Ecto neural progenitor cell (in vitro differentiated cells): ENCODE measurements around the gene C6orf62.
"Not testable (repeated sequence)": the region's sequence is repeated elsewhere in the genome, so short reads cannot be mapped to it uniquely, and the experiment has no call there.

Experiments
- DNase-seq: peaks from one replicate; pipeline ENCODE4 v3.0.0-alpha.2; 2018; ENCODE audit warnings: low spot score

Gene C6orf62

DNA sequence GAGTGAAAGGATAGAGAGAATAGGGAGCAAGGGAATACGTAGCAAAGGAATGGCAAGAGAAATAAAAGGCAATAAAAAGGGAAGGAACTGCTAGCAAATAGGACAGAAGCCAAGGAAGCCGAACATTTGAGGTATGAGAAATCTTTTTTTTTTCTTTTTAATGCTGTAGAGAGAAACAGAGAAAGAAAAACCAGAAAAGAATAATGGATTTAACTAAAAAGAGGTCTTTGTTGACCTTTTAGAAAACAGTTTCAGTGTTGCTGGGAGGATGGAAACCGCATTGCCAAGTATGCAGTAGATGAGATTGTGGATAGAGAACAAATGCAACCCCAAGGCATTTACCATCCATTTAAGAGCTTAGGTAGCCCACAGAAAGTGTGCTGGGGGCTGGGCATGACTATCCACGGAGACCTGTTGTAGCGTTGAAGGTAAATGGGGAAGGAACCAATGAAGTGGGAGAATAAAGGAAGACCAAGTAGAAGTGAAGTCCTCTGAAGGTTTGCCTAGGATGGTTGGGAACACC is 23.3 kb upstream of the C6orf62 start:
- no peak for DNase-seq

DNA sequence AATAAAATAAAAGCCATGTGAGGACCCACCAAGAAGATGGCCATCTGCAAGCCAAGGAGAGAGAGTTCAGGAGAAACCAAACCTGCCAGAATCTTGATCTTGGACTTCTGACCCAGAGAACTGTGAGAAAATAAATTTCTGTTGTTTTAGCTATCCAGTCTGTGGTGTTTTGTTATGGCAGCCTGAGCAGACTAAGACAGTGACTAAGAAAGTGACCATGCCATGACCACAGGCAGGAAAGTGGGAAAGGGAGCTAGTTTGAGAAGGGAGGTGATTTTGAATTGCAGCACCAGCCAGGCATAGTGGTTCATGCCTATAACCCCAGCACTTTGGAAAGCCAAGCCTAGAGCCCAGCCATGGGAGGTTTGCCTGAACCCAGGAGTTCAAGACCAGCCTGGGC is 21.9 kb upstream of the C6orf62 start:
- DNase-seq = no peak

DNA sequence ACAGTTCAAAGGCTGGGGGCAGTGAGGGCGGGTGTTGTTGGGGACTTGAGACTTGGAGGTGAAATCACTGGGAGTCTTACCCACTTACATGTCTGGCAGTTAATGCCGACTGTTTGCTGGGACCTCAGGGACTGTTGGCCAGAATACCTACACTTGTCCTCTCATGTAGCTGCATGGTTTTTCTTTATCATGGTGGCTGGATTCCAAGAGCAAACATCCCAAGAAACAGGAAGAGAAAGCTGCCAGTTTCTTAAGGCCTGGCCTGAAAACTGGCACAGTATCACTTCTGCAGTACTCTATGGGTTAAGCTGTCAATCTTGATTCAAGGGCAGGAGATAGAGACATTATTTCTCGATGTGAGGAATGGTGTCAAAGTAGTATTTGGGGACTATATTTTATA is 19.8 kb upstream of the C6orf62 start:
- no peak for DNase-seq

DNA sequence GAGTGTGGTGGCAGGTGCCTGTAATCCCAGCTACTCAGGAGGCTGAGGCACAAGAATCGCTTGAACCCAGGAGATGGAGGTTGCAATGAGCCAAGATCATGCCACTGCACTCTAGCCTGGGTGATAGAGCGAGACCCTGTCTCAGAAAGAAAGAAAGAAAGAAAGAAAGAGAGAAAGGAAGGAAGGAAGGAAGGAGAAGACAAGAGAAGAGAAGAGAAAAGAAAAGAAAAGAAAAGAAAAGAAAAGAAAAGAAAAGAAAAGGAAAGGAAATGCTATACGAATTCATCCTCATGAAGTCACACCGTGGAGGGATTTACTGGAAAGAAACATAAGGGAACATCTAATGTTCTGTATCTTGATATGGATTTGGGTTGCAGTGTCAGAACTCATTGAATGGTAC is 15.8 kb upstream of the C6orf62 start:
- not testable (repeated sequence) for DNase-seq

DNA sequence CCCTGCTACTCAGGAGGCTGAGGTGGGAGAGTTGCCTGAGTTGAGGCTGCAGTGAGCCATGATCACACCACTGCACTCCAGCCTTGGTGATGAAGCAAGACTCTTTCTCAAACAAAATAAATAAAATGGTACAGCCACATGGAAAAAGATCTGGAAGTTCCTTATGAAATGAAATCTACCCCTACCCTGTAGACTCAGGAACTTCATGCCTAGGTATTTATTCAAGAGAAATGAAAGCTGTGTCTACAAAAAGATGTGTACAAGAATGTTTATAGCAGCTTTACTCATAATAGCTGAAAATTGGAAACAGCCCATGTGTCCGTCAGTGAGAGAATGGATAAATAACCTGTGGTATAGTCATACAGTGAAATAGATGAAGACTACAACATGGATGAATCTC is 15.2 kb upstream of the C6orf62 start:
- no peak for DNase-seq

DNA sequence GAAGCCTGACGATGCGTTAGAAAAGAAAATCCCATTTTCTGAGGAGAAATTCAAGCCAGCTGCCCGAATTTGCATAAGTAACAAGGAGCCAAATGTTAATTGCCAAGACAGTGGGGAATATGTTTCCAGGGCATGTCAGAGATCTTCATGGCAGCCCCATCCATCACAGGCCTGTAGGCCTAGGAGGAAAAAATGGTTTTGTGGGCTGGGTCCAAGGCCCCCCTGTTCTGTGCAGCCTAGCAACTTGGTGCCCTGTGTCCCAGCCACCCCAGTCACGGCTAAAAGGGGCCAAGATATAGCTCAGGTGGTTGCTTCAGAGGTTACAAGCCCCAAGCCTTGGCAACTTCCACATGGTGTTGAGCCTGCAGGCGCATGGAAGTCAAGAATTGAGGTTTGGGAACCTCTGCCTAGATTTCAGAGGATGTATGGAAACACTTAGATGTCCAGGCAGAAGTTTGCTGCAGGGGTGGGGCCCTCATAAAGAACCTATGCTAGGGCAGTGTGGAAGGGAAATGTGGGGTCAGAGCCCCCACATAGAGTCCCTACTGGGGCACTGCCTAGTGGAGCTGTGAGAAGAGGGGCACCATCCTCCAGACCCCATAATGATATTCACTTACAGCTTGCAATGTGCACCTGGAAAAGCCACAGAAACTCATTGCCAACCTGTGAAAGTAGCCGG is 12.6 kb upstream of the C6orf62 start:
- DNase-seq = not testable (repeated sequence)

DNA sequence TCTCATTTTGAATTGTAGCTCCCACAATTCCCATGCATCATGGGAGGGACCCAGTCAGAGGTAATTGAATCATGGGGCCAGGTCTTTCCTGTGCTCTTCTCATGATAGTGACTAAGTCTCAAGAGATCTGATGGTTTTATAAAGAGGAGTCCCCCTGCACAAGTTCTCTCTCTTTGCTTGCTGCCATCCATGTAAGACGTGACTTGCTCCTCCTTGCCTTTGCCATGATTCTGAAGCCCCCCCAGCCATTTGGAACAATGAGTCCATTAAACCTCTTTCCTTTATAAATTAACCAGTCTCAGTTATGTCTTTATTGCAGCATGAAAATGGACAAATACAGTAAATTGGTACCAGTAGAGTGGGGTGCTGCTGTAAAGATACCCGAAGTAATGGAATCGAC is 11.7 kb upstream of the C6orf62 start:
- not testable (repeated sequence) for DNase-seq

DNA sequence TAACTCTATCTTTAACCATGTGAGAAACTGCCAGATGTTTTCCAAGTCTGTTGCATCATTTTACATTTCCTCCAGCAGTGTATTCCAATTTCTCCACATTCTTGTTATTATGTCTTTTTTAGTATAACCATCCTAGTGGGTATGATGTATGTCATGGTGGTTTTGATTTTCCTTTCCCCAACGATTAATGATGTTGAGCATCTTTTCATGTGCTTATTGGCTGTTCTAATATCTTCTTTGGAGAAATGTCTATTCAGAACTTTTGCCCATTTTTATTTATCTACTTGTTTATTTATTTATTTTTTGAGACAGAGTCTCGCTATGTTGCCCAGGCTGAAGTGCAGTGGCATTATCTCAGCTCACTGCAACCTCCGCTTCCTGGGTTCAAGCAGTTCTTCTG is 4.3 kb upstream of the C6orf62 start:
- DNase-seq = no peak

DNA sequence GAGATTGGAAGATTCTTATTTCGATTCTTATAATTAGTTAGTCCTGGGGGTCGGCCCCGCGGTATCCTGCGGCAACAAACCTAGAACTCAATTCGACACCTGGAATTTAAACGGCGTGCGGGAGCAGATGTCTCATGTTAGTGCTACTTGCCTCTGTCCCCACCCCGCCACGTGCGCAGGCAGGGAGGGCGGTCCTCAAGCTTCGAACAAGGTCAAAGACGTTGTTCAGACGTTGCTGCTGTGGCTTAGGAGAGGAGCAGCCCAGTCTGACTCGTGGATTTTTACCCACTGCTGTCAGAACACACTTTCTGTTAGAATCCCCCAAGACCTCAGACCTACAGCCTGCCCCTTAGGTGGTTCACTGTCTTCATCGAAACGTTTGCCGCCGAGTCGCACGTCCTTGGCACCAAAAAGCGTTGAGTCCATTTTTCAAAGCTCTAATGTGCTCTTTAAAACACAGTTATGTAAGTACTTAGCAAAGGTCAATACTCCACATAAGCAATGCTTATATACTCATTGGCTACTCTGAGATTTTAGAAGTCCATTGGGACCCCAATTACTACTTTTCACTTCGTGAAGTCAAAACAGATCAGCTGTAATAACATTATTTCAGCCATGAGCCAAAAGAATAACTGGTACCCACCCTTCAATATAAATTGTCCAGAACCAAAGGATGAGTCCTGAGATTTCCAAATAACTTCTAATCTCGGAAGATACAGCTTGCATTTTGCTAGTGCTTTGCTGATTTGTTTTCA is 2.7 kb upstream of the C6orf62 start:
- DNase-seq = no peak

DNA sequence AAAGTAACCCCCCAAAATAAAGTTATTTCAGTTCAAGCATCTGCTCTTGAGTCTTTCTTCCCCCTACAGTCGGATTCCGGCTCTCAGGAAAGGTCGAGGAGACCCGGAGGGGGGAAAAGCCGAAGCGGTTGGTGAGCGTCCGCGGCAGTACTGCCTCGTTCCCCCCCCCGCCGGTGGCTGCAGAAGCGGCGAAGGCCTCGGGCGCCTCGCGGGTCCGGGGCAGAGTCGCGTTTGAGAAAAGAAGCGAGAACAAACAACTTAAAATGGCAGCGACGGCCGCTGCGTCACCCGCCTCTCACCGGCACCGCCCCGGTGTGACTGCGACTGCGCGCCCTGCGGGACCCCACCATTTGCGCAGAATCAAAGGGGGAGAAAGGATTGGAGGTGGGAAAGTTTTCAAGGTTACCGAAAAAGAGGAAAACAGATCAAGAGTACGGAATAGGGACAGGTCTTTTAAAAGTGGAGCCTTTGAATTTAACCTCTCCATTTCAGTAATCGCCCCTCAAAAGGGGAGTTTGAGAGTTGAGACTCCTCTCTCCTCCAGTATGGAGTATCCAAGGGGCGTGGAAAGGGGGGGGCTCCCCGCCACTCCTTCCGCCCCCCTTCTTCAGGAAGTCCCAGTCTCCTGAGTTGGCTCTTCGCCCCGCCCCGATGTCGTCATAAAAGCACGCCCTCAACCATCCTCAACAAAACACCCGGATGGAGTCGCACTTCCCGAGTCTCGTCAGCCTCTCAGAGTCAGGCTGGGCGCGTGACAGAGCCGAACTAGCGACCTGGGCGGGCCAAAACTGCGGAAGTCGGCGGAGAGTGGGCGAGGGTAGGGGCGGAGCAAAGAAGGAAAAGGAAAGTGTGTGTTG is 1.9 kb upstream of the C6orf62 start:
- DNase-seq = peak; percentile 99

DNA sequence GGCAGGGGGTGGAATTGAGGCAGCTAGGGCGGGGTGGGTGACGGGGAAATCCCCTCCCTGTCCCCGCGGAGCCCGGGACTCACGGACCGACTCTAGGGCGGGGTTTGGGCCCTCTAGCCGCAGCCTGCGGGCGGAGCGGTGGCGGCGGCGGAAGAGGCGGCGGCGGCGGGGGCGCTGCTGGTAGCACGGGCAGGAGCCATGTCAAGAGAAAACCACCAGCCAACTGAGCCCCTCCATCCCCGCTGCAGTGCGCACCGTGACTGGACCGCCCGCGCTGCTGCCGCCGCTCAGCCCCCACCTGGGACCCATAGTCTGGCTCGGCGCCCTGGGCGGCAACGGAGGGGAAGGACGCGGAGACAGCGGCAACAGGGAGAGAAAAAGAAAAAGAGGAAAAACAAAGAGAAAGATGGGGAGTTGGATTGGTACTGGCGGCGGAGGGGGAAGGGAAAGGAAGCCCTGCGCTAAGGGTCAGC is 1.2 kb upstream of the C6orf62 start:
- peak; percentile 67 for DNase-seq

DNA sequence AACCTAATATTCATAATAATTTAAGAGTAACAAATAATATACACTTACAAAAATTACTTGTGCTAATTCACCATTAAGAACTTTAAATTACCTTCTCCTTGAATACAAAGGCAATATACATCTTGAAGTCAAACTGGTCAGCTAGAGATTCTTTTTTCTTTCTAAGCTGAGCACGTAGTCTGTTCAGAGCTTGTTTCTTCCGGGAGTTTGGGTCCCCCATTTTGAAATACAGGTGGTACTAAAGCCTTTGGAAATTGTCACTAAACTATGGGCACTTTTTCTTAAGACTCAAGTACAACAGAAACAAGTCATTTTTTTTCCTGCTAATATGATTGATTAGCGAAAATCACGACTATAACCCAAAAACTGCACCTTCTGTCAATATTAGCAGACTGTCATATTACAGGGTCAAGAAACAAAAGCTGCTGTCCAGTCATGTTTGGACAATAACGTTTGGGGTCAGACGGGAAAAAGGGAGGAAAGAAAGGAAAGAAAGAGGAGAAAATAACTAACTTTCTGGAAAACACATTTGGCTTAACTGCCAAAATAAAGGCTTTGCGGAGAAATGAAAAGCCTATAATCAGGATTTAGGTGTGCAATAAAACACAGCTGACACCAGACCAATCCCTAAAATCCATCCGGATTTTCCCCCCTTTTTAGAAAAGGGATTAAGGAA is 367 bp downstream of the C6orf62 start:
- no peak for DNase-seq

DNA sequence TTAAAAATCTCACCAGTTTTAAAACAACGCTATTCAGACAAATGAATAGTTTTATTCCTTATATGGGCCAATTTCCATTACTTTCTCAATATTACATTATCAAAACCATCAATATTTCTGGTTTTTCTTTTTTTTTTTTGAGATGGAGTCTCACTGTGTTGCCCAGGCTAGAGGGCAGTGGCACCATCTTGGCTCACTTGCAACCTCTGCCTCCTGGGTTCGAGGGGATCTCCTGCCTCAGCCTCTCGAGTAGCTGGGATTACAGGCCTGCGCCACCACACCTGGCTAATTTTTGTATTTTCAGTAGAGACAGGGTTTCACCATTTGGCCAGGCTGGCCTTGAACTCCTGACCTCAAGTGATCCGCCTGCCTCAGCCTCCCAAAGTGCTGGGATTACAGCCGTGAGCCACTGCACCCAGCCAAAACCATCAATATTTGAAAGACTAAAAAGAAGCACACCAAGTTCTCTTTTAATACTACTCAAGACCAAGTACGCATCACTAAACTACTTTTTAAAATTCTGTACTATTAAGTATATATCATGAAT is 2.3 kb downstream of the C6orf62 start:
- DNase-seq = not testable (repeated sequence)

DNA sequence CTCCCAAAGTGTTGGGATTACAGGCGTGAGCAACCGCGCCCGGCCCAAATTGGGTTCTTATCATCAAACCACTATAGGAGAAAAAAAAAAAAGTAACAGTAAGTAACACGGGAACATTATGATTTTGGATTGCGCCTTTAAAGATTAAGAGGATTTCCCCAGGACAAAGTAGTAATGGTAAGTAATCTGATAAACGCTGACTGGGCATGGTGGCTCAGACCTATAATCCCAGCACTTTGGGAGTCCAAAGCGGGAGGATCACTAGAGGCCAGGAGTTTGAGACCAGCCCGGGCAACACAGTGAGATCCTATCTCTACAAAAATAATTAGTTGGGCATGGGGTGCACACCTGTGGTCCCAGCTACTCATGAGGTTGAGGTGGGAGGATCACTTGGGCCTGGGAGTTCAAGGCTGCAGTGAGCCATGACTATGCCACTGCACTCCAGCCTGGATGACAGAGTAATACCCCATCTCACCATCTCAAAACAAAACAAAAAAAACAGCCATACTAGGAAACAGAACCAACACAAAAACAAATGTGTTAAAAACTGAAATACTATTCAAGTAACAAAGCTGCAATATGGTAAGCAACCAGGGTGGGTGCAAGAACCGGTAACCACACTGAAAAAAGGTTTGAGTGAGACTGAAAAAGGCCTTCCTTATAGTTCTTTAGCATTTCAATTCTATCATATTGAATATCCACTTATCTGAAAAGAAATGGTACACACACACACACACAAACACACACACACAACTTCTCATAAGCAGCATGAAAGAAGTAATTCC is 8.2 kb downstream of the C6orf62 start:
- no peak for DNase-seq

DNA sequence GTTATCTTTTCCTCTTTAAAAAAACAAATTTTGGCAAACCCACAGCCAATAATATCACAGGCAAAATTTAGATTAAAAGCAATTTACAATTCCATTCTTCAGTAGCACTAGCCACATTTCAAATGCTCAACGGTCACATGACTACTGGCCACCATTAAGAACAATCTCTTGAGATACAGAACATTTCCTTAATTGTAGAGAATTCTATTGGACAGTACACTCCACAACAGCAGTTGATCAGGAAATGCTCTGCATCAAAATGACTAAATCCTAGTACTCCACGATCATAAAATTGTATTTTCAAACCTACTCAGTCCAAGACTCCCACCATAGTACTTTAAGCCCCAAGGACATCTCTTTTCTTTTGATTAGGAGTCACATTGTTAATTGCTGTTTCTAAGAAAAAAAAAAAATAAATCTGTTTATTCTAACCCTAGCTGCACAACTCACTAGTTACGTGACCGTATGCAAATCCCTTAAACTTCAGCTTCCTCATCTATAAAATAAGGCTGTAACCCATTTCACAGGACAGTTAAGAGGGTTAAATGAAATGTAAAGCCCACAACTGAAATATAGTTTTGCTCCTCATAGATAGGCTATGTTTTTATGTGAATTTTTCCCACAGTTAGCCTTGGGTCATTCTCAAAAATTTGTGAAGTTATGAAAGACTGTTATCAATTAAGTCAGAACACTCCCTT is 9.8 kb downstream of the C6orf62 start:
- no peak for DNase-seq

DNA sequence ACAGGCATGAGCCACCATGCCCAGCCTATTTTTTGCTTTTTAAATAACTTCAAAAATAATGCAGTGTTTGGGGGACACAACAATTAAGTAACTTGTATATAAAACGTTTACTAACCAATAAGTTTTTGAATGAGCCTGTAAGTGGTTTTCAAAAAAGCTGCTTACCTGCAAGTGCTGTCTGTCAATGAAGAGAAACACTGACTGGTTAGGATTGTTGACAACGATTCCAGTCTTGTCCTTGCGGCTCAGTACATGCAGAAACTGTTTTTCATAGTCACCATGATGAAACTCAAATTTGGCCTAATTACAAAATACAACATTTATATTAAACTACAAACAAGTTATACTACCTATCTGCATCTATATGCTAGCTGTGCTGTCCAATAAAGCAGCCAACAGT is 10.3 kb downstream of the C6orf62 start:
- no peak for DNase-seq

DNA sequence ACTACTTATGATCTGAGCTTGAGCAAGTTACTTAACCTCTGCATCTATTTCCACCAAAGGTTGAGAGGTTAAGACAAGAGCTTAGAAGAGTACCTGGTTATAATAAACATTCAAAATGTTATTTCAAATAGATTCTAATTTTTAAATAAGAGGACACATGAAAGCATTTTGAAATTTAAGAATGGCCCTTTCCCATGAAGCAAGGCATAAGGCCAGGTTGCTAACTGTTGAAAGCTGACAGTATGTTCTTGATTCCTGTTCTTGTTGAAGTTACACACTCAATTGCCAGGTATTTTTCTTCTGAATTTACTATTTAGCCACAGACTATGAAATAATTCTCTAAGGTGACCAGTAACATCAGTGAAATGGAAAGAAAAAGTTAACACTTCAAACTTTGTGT is 14.5 kb downstream of the C6orf62 start:
- no peak for DNase-seq

DNA sequence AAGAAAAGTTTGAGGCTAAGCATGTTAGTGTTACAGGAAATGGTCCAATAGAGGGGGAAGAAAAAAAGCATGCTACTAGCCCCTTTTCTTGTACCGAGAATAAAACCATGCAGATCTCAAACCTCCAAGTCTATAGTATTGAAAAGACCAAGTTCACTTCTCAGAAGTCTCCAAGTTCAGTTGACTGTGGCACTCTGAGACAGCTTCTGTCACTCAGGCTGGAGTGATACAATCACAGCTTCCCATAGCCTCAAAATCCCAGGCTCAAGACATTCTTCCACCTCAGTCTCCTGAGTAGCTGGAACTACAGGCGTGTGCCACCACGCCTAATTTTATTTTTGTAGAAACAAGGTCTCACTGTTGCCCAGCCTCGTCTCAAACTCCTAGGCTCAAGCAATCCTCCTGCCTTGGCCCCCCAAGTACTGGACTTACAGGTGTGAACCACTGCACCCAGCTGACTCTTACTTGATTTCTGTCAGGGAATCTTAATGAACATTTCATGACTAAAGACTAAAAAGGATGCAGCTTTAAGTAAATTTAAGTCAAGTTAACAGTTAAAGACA is 16.2 kb downstream of the C6orf62 start:
- no peak for DNase-seq

DNA sequence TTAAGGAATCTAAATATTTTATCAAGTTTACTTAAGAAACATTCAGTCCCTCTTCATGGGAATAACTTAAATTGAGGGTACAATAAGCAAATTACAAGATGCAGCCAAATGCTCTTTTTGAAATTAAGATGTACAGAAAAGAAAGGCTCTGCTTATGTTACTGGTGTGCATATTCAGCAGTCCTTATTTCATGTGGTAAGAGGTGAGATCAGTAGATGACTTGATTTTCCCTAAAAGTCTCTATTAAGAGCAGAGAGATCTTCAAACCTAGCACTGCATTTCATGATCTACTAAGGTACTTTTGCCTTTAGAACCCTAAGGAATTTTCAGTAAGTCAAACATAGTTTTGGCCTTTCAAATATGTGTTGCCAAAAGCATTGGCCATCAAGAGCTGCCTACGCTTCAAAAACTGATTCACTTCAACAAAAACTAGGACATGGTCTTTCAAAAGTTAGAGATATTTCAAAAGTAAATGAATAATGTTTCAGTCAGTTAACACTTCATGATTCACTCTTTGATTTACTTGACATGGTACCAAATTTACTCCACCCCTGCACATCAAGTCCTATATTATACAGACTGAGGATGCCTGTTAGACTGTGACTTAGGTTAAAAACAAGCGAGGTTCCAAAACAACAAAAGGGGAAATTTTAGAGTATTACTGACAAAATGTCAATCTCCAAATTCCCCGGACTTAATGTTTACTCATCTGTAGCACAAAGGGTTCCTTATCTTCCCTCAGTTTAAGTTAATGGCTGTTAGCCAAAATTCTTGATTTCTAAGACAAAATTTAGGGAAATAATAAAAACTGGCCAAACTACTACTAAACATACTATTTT is 19.2 kb downstream of the C6orf62 start:
- DNase-seq = no peak
